ENCODE data around the gene GFM2. TPM values are rescaled to one million over a fixed set of nuclear protein-coding genes. Genes with fewer than 3 reads are reported as not detected.

Gene GFM2
- total RNA-seq, 1 donor from 2014 or later: 17.0 TPM

- Mint-ChIP-seq H3K4me3 (ENCODE audit: unreplicated experiment) (no peak overlapping the region), H3K36me3 (ENCODE audit: low read depth) (peaks cover 18% of the 10 kb centered on the region), H3K4me1 (ENCODE audit: low read depth) (no peaks in the 10 kb centered on the region), H3K9me3 (ENCODE audit: low read depth) (peaks cover 6% of the 10 kb centered on the region), H3K27ac (ENCODE audit: unreplicated experiment) (no peak overlapping the region), H3K27me3 (ENCODE audit: low read depth) (no peaks in the 10 kb centered on the region)
- TF ChIP-seq, protein P1, sequence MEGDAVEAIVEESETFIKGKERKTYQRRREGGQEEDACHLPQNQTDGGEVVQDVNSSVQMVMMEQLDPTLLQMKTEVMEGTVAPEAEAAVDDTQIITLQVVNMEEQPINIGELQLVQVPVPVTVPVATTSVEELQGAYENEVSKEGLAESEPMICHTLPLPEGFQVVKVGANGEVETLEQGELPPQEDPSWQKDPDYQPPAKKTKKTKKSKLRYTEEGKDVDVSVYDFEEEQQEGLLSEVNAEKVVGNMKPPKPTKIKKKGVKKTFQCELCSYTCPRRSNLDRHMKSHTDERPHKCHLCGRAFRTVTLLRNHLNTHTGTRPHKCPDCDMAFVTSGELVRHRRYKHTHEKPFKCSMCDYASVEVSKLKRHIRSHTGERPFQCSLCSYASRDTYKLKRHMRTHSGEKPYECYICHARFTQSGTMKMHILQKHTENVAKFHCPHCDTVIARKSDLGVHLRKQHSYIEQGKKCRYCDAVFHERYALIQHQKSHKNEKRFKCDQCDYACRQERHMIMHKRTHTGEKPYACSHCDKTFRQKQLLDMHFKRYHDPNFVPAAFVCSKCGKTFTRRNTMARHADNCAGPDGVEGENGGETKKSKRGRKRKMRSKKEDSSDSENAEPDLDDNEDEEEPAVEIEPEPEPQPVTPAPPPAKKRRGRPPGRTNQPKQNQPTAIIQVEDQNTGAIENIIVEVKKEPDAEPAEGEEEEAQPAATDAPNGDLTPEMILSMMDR (IDR thresholded peaks at IDR 0.05): no peak
- no peak for DNase-seq (ENCODE audit: low spot score)
Observed at GRCh38 chr5:74787424-74787823, 20.5 kb upstream of the GFM2 start.

- TF ChIP-seq, protein P1 (IDR thresholded peaks at IDR 0.05): no peak
- H3K4me1 Mint-ChIP-seq (ENCODE audit: low read depth): no peaks in the 10 kb centered on the region
- H3K36me3 Mint-ChIP-seq (ENCODE audit: low read depth): peaks cover 15% of the 10 kb centered on the region
- DNase-seq (ENCODE audit: low spot score): no peak
- H3K4me3 Mint-ChIP-seq (ENCODE audit: unreplicated experiment): no peak overlapping the region
- H3K27ac Mint-ChIP-seq (ENCODE audit: unreplicated experiment): no peak overlapping the region
- H3K9me3 Mint-ChIP-seq (ENCODE audit: low read depth): peaks cover 6% of the 10 kb centered on the region
- H3K27me3 Mint-ChIP-seq (ENCODE audit: low read depth): no peaks in the 10 kb centered on the region
Observed at GRCh38 chr5:74786851-74787250, 19.9 kb upstream of the GFM2 start.

- H3K4me1 Mint-ChIP-seq (ENCODE audit: low read depth): no peaks in the 10 kb centered on the region
- H3K9me3 Mint-ChIP-seq (ENCODE audit: low read depth): no peaks in the 10 kb centered on the region
- DNase-seq (ENCODE audit: low spot score): no peak
- no peak overlapping the region for H3K4me3 Mint-ChIP-seq (ENCODE audit: unreplicated experiment)
- peaks cover 10% of the 10 kb centered on the region for H3K36me3 Mint-ChIP-seq (ENCODE audit: low read depth)
- H3K27me3 Mint-ChIP-seq (ENCODE audit: low read depth): no peaks in the 10 kb centered on the region
- no peak overlapping the region for H3K27ac Mint-ChIP-seq (ENCODE audit: unreplicated experiment)
- TF ChIP-seq, protein P1 (IDR thresholded peaks at IDR 0.05): no peak
Observed at GRCh38 chr5:74778609-74779008, 11.7 kb upstream of the GFM2 start.

- no peak overlapping the region for H3K4me3 Mint-ChIP-seq (ENCODE audit: unreplicated experiment)
- TF ChIP-seq, protein P1 (IDR thresholded peaks at IDR 0.05): no peak
- peaks cover 26% of the 10 kb centered on the region for H3K36me3 Mint-ChIP-seq (ENCODE audit: low read depth)
- no peak overlapping the region for H3K27ac Mint-ChIP-seq (ENCODE audit: unreplicated experiment)
- DNase-seq (ENCODE audit: low spot score): no peak
- no peaks in the 10 kb centered on the region for H3K27me3 Mint-ChIP-seq (ENCODE audit: low read depth)
- H3K4me1 Mint-ChIP-seq (ENCODE audit: low read depth): peaks cover 12% of the 10 kb centered on the region
- H3K9me3 Mint-ChIP-seq (ENCODE audit: low read depth): no peaks in the 10 kb centered on the region
Observed at GRCh38 chr5:74772359-74772758, 5.4 kb upstream of the GFM2 start.

- Mint-ChIP-seq H3K9me3 (ENCODE audit: low read depth) (no peaks in the 10 kb centered on the region), H3K4me3 (ENCODE audit: unreplicated experiment) (peak overlapping the region; percentile 99), H3K36me3 (ENCODE audit: low read depth) (peaks cover 13% of the 10 kb centered on the region), H3K4me1 (ENCODE audit: low read depth) (peaks cover 36% of the 10 kb centered on the region), H3K27ac (ENCODE audit: unreplicated experiment) (peak overlapping the region; percentile 97), H3K27me3 (ENCODE audit: low read depth) (no peaks in the 10 kb centered on the region)
- TF ChIP-seq, protein P1 (IDR thresholded peaks at IDR 0.05): no peak
- no peak for DNase-seq (ENCODE audit: low spot score)
Observed at GRCh38 chr5:74767579-74767913, 629 bp upstream of the GFM2 start.
